ENCODE results near the gene WIF1. TPM values are rescaled to one million over a fixed set of nuclear protein-coding genes. Genes with fewer than 3 reads are reported as not detected.
A peak's percentile ranks its signal among the peaks of the same experiment; 100 is the strongest.

Gene WIF1
- total RNA-seq, 1 experiment from 2014 or later: 1.8 TPM

GRCh38 chr12:65045269-65045668 lies 75.8 kb downstream of the WIF1 start:
- ATAC-seq: no peak
- Mint-ChIP-seq H3K4me3 (no peak overlapping the region), H3K27me3 (ENCODE audit: low read depth) (no peaks in the 10 kb centered on the region), H3K4me1 (peaks cover 3% of the 10 kb centered on the region), H3K36me3 (no peaks in the 10 kb centered on the region), H3K27ac (no peak overlapping the region), H3K9me3 (peaks cover 7% of the 10 kb centered on the region; the same call in 1 of the 2 replicates)
- CTCF ChIA-PET: no interaction called here
- POLR2A ChIA-PET: no interaction called here
- TF ChIP-seq ATF3 (CRISPR knock-in tag; conservative IDR thresholded peaks at IDR 0.05) (no peak), PREB (CRISPR knock-in tag; IDR thresholded peaks at IDR 0.05; ENCODE audit: borderline replicate concordance) (no peak)
- TF ChIP-seq, protein P1, sequence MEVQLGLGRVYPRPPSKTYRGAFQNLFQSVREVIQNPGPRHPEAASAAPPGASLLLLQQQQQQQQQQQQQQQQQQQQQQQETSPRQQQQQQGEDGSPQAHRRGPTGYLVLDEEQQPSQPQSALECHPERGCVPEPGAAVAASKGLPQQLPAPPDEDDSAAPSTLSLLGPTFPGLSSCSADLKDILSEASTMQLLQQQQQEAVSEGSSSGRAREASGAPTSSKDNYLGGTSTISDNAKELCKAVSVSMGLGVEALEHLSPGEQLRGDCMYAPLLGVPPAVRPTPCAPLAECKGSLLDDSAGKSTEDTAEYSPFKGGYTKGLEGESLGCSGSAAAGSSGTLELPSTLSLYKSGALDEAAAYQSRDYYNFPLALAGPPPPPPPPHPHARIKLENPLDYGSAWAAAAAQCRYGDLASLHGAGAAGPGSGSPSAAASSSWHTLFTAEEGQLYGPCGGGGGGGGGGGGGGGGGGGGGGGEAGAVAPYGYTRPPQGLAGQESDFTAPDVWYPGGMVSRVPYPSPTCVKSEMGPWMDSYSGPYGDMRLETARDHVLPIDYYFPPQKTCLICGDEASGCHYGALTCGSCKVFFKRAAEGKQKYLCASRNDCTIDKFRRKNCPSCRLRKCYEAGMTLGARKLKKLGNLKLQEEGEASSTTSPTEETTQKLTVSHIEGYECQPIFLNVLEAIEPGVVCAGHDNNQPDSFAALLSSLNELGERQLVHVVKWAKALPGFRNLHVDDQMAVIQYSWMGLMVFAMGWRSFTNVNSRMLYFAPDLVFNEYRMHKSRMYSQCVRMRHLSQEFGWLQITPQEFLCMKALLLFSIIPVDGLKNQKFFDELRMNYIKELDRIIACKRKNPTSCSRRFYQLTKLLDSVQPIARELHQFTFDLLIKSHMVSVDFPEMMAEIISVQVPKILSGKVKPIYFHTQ (CRISPR knock-in tag; IDR thresholded peaks at IDR 0.05): no peak
- DNase-seq (ENCODE audit: low spot score): no peak

GRCh38 chr12:65039301-65039700 lies 81.8 kb downstream of the WIF1 start:
- peak; percentile 31 for DNase-seq (ENCODE audit: low spot score)
- TF ChIP-seq TP53 (CRISPR knock-in tag; IDR thresholded peaks at IDR 0.05) (no peak), NFE2L1 (CRISPR knock-in tag; IDR thresholded peaks at IDR 0.05) (no peak), ZNF263 (CRISPR knock-in tag; IDR thresholded peaks at IDR 0.05; ENCODE audit: low read depth) (no peak), TCF7 (CRISPR knock-in tag; IDR thresholded peaks at IDR 0.05; ENCODE audit: low read depth) (no peak), ZNF423 (CRISPR knock-in tag; IDR thresholded peaks at IDR 0.05) (no peak), JAZF1 (CRISPR knock-in tag; IDR thresholded peaks at IDR 0.05) (no peak), CDX4 (CRISPR knock-in tag; IDR thresholded peaks at IDR 0.05; ENCODE audit: borderline replicate concordance) (no peak), GRHL2 (CRISPR knock-in tag; IDR thresholded peaks at IDR 0.05; ENCODE audit: insufficient replicate concordance, severe bottlenecking) (no peak), CTCF (IDR thresholded peaks at IDR 0.05) (no peak), PREB (CRISPR knock-in tag; IDR thresholded peaks at IDR 0.05; ENCODE audit: borderline replicate concordance) (no peak), FOXP1 (CRISPR knock-in tag; IDR thresholded peaks at IDR 0.05; ENCODE audit: borderline replicate concordance) (no peak)
- TF ChIP-seq, protein P2, sequence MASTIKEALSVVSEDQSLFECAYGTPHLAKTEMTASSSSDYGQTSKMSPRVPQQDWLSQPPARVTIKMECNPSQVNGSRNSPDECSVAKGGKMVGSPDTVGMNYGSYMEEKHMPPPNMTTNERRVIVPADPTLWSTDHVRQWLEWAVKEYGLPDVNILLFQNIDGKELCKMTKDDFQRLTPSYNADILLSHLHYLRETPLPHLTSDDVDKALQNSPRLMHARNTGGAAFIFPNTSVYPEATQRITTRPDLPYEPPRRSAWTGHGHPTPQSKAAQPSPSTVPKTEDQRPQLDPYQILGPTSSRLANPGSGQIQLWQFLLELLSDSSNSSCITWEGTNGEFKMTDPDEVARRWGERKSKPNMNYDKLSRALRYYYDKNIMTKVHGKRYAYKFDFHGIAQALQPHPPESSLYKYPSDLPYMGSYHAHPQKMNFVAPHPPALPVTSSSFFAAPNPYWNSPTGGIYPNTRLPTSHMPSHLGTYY (CRISPR knock-in tag; IDR thresholded peaks at IDR 0.05): no peak
- TF ChIP-seq, protein P3, sequence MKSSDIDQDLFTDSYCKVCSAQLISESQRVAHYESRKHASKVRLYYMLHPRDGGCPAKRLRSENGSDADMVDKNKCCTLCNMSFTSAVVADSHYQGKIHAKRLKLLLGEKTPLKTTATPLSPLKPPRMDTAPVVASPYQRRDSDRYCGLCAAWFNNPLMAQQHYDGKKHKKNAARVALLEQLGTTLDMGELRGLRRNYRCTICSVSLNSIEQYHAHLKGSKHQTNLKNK (CRISPR knock-in tag; IDR thresholded peaks at IDR 0.05): no peak
- Mint-ChIP-seq H3K27me3 (ENCODE audit: low read depth) (peaks cover 6% of the 10 kb centered on the region; the same call in 1 of the 2 replicates), H3K27ac (no peak overlapping the region), H3K4me3 (no peak overlapping the region), H3K9me3 (peaks cover 43% of the 10 kb centered on the region), H3K36me3 (peaks cover 28% of the 10 kb centered on the region), H3K4me1 (no peaks in the 10 kb centered on the region)
- ChIA-PET POLR2A (no interaction called here), CTCF (interaction anchor here (0.6 to 1.6 kb wide), 18 partner anchors 9 to 686 kb away, joined by 3 to 8 read pairs (median 4); partner anchors contain the start of gene WIF1)
- ATAC-seq: peak; percentile 95

Data from WTC11 (cell line).